ENCODE measurements around the gene NAPB. TPM values are rescaled to one million over a fixed set of nuclear protein-coding genes. Genes with fewer than 3 reads are reported as not detected.
"Not testable (repeated sequence)": the region's sequence is repeated elsewhere in the genome, so short reads cannot be mapped to it uniquely, and the experiment has no call there.

The NAPB gene
- total RNA-seq (2022) (4.6 and 4.8 TPM in 2 replicates), Bru-seq, nascent RNA (percentile 56 among the genes with signal in this experiment), BruChase-seq, experiment 1, labeled RNA remaining after a 6-hour chase (percentile 45 among the genes with signal in this experiment), BruChase-seq, experiment 2, labeled RNA remaining after a 2-hour chase (percentile 56 among the genes with signal in this experiment)
- long read RNA-seq, partial matches to known transcripts = 0 of 3 reads
- long read RNA-seq, other reads (novel, unspliced or antisense) = 3 of 3 reads

DNA sequence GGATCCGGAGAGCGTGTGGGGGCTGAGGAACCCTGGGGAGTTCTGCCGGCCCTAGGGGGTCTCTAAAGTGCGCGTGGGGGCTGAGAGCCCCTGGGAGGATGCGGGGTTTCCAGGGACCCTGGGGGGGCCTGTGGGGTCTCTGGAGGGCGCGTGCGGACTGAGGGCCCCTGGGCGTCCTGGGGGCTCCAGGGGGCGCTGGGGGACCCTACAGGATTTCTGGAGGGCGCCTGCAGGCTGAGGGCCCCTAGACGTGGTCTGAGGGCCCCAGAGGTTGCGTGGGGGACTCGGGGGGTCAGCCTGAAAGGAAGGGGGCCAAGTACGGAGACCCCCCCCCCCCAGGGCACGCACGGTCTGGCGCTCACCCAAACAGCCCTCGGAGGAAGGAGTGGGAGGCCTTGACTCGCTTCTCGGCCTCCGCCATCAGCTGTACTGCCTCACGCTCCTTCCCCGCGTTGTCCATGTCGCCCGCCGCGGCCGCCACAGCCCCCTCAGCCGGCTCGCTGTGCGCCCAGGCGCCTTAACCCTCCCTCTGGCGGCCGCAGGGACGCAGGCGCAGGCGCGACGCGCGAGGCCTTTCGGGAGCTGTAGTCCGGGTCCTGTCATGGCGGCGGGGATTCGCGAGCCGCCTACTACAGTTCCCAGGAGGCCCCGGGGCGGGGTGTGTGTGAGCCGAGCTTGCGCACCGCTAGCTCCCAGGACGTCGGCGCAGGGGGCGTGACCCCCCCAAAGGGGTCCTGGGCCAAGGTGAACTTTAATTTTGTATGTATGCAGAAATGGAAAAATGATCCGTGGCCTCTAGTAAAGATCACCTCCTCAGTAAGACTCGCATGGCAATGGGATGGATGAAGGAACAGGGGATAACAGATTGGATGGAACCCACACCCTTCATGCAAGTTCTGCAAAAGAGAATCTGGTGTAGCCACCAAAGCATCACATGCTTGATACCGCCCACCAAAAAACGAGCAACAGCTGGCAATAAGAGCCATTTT lies at the start of gene NAPB:
Gene NAPB (minus strand): TSS at position 546 of the 989 bp plus-strand sequence. CDS start 86 bp downstream, at position 460.
- DNase-seq = peak; percentile 79
- CTCF ChIA-PET = interaction anchor here (0.7 kb wide), 1 partner anchor 606 kb away, joined by 4 read pairs; no protein-coding TSS in a partner anchor
- BruUV-seq (replicated peaks) = no TSS peak

DNA sequence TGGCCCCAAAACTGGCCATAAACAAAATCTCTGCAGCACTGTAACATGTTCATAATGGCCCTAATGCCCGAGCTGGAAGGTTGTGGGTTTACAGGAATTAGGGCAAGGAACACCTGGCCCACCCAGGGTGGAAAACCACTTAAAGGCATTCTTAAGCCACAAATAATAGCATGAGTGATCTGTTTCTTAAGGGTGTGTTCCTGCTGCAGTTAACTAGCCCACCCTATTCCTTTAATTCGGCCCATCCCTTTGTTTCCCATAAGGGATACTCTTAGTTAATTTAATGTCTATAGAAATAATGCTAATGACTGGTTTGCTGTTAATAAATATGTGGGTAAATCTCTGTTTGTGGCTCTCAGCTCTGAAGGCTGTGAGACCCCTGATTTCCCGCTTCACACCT lies 45.7 kb upstream of the NAPB start:
- H3K36me3 Mint-ChIP-seq (ENCODE audit: insufficient read depth, unreplicated experiment); H3K27ac Mint-ChIP-seq (ENCODE audit: unreplicated experiment); DNase-seq; H3K4me3 Mint-ChIP-seq (ENCODE audit: low read depth, unreplicated experiment); intact Hi-C loops (cut with micrococcal nuclease; ENCODE audit: unreplicated experiment); CTCF ChIA-PET; H3K4me1 Mint-ChIP-seq (ENCODE audit: low read depth, unreplicated experiment); BruUV-seq (replicated peaks); H3K9me3 Mint-ChIP-seq (ENCODE audit: low read depth, unreplicated experiment); H3K27me3 Mint-ChIP-seq (ENCODE audit: unreplicated experiment): not testable (repeated sequence)

More for the DNA sequence above, at the start of gene NAPB:
- TF ChIP-seq, protein P1, sequence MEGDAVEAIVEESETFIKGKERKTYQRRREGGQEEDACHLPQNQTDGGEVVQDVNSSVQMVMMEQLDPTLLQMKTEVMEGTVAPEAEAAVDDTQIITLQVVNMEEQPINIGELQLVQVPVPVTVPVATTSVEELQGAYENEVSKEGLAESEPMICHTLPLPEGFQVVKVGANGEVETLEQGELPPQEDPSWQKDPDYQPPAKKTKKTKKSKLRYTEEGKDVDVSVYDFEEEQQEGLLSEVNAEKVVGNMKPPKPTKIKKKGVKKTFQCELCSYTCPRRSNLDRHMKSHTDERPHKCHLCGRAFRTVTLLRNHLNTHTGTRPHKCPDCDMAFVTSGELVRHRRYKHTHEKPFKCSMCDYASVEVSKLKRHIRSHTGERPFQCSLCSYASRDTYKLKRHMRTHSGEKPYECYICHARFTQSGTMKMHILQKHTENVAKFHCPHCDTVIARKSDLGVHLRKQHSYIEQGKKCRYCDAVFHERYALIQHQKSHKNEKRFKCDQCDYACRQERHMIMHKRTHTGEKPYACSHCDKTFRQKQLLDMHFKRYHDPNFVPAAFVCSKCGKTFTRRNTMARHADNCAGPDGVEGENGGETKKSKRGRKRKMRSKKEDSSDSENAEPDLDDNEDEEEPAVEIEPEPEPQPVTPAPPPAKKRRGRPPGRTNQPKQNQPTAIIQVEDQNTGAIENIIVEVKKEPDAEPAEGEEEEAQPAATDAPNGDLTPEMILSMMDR (IDR thresholded peaks at IDR 0.05; ENCODE audit: unreplicated experiment) = no peak
- no peaks in the 10 kb centered on the region for H3K27me3 Mint-ChIP-seq (ENCODE audit: unreplicated experiment)
- H3K4me1 Mint-ChIP-seq (ENCODE audit: low read depth, unreplicated experiment) = no peaks in the 10 kb centered on the region
- H3K36me3 Mint-ChIP-seq (ENCODE audit: insufficient read depth, unreplicated experiment) = peaks cover 4% of the 10 kb centered on the region
- no peak within 1 kb of the TSS for H3K27ac Mint-ChIP-seq (ENCODE audit: unreplicated experiment)
- intact Hi-C loops (cut with micrococcal nuclease; ENCODE audit: unreplicated experiment) = no loop called here
- no peaks in the 10 kb centered on the region for H3K9me3 Mint-ChIP-seq (ENCODE audit: low read depth, unreplicated experiment)
- H3K4me3 Mint-ChIP-seq (ENCODE audit: low read depth, unreplicated experiment) = peak within 1 kb of the TSS; percentile 73

DNA sequence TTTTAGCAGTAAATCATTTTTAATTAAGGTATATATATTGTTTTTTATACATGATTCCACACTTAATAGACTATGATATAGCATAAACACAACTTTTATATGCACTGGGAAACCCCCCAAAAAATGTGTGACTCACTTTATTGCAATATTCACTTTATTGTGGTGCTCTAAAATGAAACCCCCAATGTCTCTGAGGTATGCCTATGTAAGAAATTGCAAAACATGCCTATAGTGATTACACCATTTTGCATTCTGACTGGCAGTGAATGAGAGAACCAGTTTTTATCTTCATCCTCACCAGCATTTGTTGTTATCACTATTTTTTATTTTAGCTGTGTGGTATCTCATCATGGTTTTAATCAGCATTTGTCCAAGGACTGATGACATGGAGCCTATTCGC lies 39.9 kb upstream of the NAPB start:
- Mint-ChIP-seq H3K36me3 (ENCODE audit: insufficient read depth, unreplicated experiment) (no peaks in the 10 kb centered on the region), H3K9me3 (ENCODE audit: low read depth, unreplicated experiment) (no peaks in the 10 kb centered on the region), H3K4me3 (ENCODE audit: low read depth, unreplicated experiment) (no peak overlapping the region), H3K27ac (ENCODE audit: unreplicated experiment) (no peak overlapping the region), H3K4me1 (ENCODE audit: low read depth, unreplicated experiment) (no peaks in the 10 kb centered on the region), H3K27me3 (ENCODE audit: unreplicated experiment) (peaks cover 12% of the 10 kb centered on the region)
- BruUV-seq (replicated peaks) = no TSS peak
- TF ChIP-seq, protein P1 (IDR thresholded peaks at IDR 0.05; ENCODE audit: unreplicated experiment) = no peak
- DNase-seq = no peak
- intact Hi-C loops (cut with micrococcal nuclease; ENCODE audit: unreplicated experiment) = no loop called here
- CTCF ChIA-PET = no interaction called here

GRCh38 chr20:23459461-23460150 lies 38.3 kb upstream of the NAPB start:
- Mint-ChIP-seq H3K9me3 (ENCODE audit: low read depth, unreplicated experiment) (no peaks in the 10 kb centered on the region), H3K4me1 (ENCODE audit: low read depth, unreplicated experiment) (no peaks in the 10 kb centered on the region), H3K27ac (ENCODE audit: unreplicated experiment) (no peak overlapping the region), H3K27me3 (ENCODE audit: unreplicated experiment) (peaks cover 18% of the 10 kb centered on the region), H3K4me3 (ENCODE audit: low read depth, unreplicated experiment) (no peak overlapping the region), H3K36me3 (ENCODE audit: insufficient read depth, unreplicated experiment) (no peaks in the 10 kb centered on the region)
- BruUV-seq (replicated peaks) = no TSS peak
- CTCF ChIA-PET = no interaction called here
- intact Hi-C loops (cut with micrococcal nuclease; ENCODE audit: unreplicated experiment) = no loop called here
- DNase-seq = no peak
- TF ChIP-seq, protein P1 (IDR thresholded peaks at IDR 0.05; ENCODE audit: unreplicated experiment) = no peak
